ENCODE data around the gene ADSL.

Gene ADSL

GRCh38 chr22:40410272-40410671, 64.0 kb downstream of the ADSL start:
- WGBS, 2 experiments (ENCODE audit: insufficient coverage in 2 of 2), result 88 to 95% methylated on average over 3 to 8 of the region's 8 CpGs
- Histone ChIP-seq H3K36me3 (ENCODE audit: control insufficient read depth, insufficient read depth, low read length) (peaks cover 83% of the 10 kb centered on the region), H3K4me1 (ENCODE audit: control insufficient read depth, insufficient read depth, low read length, poor library complexity, severe bottlenecking) (peaks cover 5% of the 10 kb centered on the region), H3K9me3 (ENCODE audit: control insufficient read depth, low read length) (no peaks in the 10 kb centered on the region), H3K4me3 (ENCODE audit: extremely low read depth, insufficient read depth, low read length, poor library complexity, severe bottlenecking) (no peak overlapping the region), H3K27ac (ENCODE audit: low read depth, low read length, severe bottlenecking) (no peak overlapping the region)

GRCh38 chr22:40410731-40411505, 64.6 kb downstream of the ADSL start:
- H3K36me3 ChIP-seq (ENCODE audit: control insufficient read depth, insufficient read depth, low read length), result peaks cover 83% of the 10 kb centered on the region
- no peaks in the 10 kb centered on the region for H3K9me3 ChIP-seq (ENCODE audit: control insufficient read depth, low read length)
- H3K4me1 ChIP-seq (ENCODE audit: control insufficient read depth, insufficient read depth, low read length, poor library complexity, severe bottlenecking), result peaks cover 5% of the 10 kb centered on the region
- no peak overlapping the region for H3K4me3 ChIP-seq (ENCODE audit: extremely low read depth, insufficient read depth, low read length, poor library complexity, severe bottlenecking)
- 96 to 97% methylated on average over 10 of the region's 13 CpGs for WGBS, 2 experiments (ENCODE audit: insufficient coverage in 2 of 2)
- H3K27ac ChIP-seq (ENCODE audit: low read depth, low read length, severe bottlenecking), result no peak overlapping the region

GRCh38 chr22:40411506-40411861, 65.2 kb downstream of the ADSL start:
- Histone ChIP-seq H3K27ac (ENCODE audit: low read depth, low read length, severe bottlenecking) (no peak overlapping the region), H3K4me3 (ENCODE audit: extremely low read depth, insufficient read depth, low read length, poor library complexity, severe bottlenecking) (no peak overlapping the region), H3K9me3 (ENCODE audit: control insufficient read depth, low read length) (no peaks in the 10 kb centered on the region), H3K4me1 (ENCODE audit: control insufficient read depth, insufficient read depth, low read length, poor library complexity, severe bottlenecking) (peaks cover 5% of the 10 kb centered on the region), H3K36me3 (ENCODE audit: control insufficient read depth, insufficient read depth, low read length) (peaks cover 83% of the 10 kb centered on the region)
- 92 to 93% methylated on average over 4 to 6 of the region's 7 CpGs for WGBS, 2 experiments (ENCODE audit: insufficient coverage in 2 of 2)

GRCh38 chr22:40412441-40412840, 66.1 kb downstream of the ADSL start:
- Histone ChIP-seq H3K4me1 (ENCODE audit: control insufficient read depth, insufficient read depth, low read length, poor library complexity, severe bottlenecking) (peaks cover 5% of the 10 kb centered on the region), H3K27ac (ENCODE audit: low read depth, low read length, severe bottlenecking) (no peak overlapping the region), H3K4me3 (ENCODE audit: extremely low read depth, insufficient read depth, low read length, poor library complexity, severe bottlenecking) (no peak overlapping the region), H3K36me3 (ENCODE audit: control insufficient read depth, insufficient read depth, low read length) (peaks cover 87% of the 10 kb centered on the region), H3K9me3 (ENCODE audit: control insufficient read depth, low read length) (no peaks in the 10 kb centered on the region)
- WGBS, 2 experiments (ENCODE audit: insufficient coverage in 2 of 2), result 100% methylated on average over 1 of the region's 2 CpGs

- H3K9me3 ChIP-seq (ENCODE audit: control insufficient read depth, low read length), result no peaks in the 10 kb centered on the region
- no peak overlapping the region for H3K27ac ChIP-seq (ENCODE audit: low read depth, low read length, severe bottlenecking)
- peaks cover 87% of the 10 kb centered on the region for H3K36me3 ChIP-seq (ENCODE audit: control insufficient read depth, insufficient read depth, low read length)
- 93 to 95% methylated on average over 13 of the region's 13 CpGs for WGBS, 2 experiments (ENCODE audit: insufficient coverage in 2 of 2)
- peaks cover 5% of the 10 kb centered on the region for H3K4me1 ChIP-seq (ENCODE audit: control insufficient read depth, insufficient read depth, low read length, poor library complexity, severe bottlenecking)
- no peak overlapping the region for H3K4me3 ChIP-seq (ENCODE audit: extremely low read depth, insufficient read depth, low read length, poor library complexity, severe bottlenecking)
Measured at GRCh38 chr22:40413873-40414272, 67.6 kb downstream of the ADSL start.

GRCh38 chr22:40414311-40414710, 68.0 kb downstream of the ADSL start:
- WGBS, 2 experiments (ENCODE audit: insufficient coverage in 2 of 2), result 95 to 100% methylated on average over 2 of the region's 3 CpGs
- Histone ChIP-seq H3K4me1 (ENCODE audit: control insufficient read depth, insufficient read depth, low read length, poor library complexity, severe bottlenecking) (peaks cover 5% of the 10 kb centered on the region), H3K4me3 (ENCODE audit: extremely low read depth, insufficient read depth, low read length, poor library complexity, severe bottlenecking) (no peak overlapping the region), H3K27ac (ENCODE audit: low read depth, low read length, severe bottlenecking) (no peak overlapping the region), H3K36me3 (ENCODE audit: control insufficient read depth, insufficient read depth, low read length) (peaks cover 87% of the 10 kb centered on the region), H3K9me3 (ENCODE audit: control insufficient read depth, low read length) (no peaks in the 10 kb centered on the region)

- Histone ChIP-seq H3K27ac (ENCODE audit: low read depth, low read length, severe bottlenecking) (no peak overlapping the region), H3K36me3 (ENCODE audit: control insufficient read depth, insufficient read depth, low read length) (peaks cover 87% of the 10 kb centered on the region), H3K4me1 (ENCODE audit: control insufficient read depth, insufficient read depth, low read length, poor library complexity, severe bottlenecking) (peaks cover 5% of the 10 kb centered on the region), H3K4me3 (ENCODE audit: extremely low read depth, insufficient read depth, low read length, poor library complexity, severe bottlenecking) (no peak overlapping the region), H3K9me3 (ENCODE audit: control insufficient read depth, low read length) (no peaks in the 10 kb centered on the region)
- 87 to 94% methylated on average over 9 to 10 of the region's 10 CpGs for WGBS, 2 experiments (ENCODE audit: insufficient coverage in 2 of 2)
Measured at GRCh38 chr22:40414838-40415505, 68.7 kb downstream of the ADSL start.

- no peaks in the 10 kb centered on the region for H3K9me3 ChIP-seq (ENCODE audit: control insufficient read depth, low read length)
- peaks cover under 1% of the 10 kb centered on the region for H3K4me1 ChIP-seq (ENCODE audit: control insufficient read depth, insufficient read depth, low read length, poor library complexity, severe bottlenecking)
- H3K27ac ChIP-seq (ENCODE audit: low read depth, low read length, severe bottlenecking), result no peak overlapping the region
- H3K4me3 ChIP-seq (ENCODE audit: extremely low read depth, insufficient read depth, low read length, poor library complexity, severe bottlenecking), result no peak overlapping the region
- peaks cover 88% of the 10 kb centered on the region for H3K36me3 ChIP-seq (ENCODE audit: control insufficient read depth, insufficient read depth, low read length)
- 95 to 96% methylated on average over 16 to 19 of the region's 19 CpGs for WGBS, 2 experiments (ENCODE audit: insufficient coverage in 2 of 2)
Measured at GRCh38 chr22:40415531-40416266, 69.4 kb downstream of the ADSL start.

- 91 to 95% methylated on average over 8 to 10 of the region's 10 CpGs for WGBS, 2 experiments (ENCODE audit: insufficient coverage in 2 of 2)
- Histone ChIP-seq H3K4me1 (ENCODE audit: control insufficient read depth, insufficient read depth, low read length, poor library complexity, severe bottlenecking) (no peaks in the 10 kb centered on the region), H3K9me3 (ENCODE audit: control insufficient read depth, low read length) (no peaks in the 10 kb centered on the region), H3K27ac (ENCODE audit: low read depth, low read length, severe bottlenecking) (no peak overlapping the region), H3K4me3 (ENCODE audit: extremely low read depth, insufficient read depth, low read length, poor library complexity, severe bottlenecking) (no peak overlapping the region), H3K36me3 (ENCODE audit: control insufficient read depth, insufficient read depth, low read length) (peaks cover 88% of the 10 kb centered on the region)
Measured at GRCh38 chr22:40416267-40416570, 69.9 kb downstream of the ADSL start.

GRCh38 chr22:40416636-40417035, 70.3 kb downstream of the ADSL start:
- WGBS, 2 experiments (ENCODE audit: insufficient coverage in 2 of 2), result 89 to 99% methylated on average over 8 to 10 of the region's 11 CpGs
- H3K27ac ChIP-seq (ENCODE audit: low read depth, low read length, severe bottlenecking), result no peak overlapping the region
- H3K4me1 ChIP-seq (ENCODE audit: control insufficient read depth, insufficient read depth, low read length, poor library complexity, severe bottlenecking), result no peaks in the 10 kb centered on the region
- H3K36me3 ChIP-seq (ENCODE audit: control insufficient read depth, insufficient read depth, low read length), result peaks cover 88% of the 10 kb centered on the region
- no peak overlapping the region for H3K4me3 ChIP-seq (ENCODE audit: extremely low read depth, insufficient read depth, low read length, poor library complexity, severe bottlenecking)
- no peaks in the 10 kb centered on the region for H3K9me3 ChIP-seq (ENCODE audit: control insufficient read depth, low read length)
